HCT116 (cell line): ENCODE data around the gene CLEC20A.

Experiments
- EZH2 ChIP-seq: fragments of 200-600 bp; sonication (generic); IDR thresholded peaks from 2 replicates; pipeline ENCODE4 v1.6.1; 2017; ENCODE audit warnings: antibody characterized with exemption, mixed run types
- EZH2phosphoT487 ChIP-seq: fragments of 200-600 bp; IDR thresholded peaks from 2 replicates; pipeline ENCODE4 v1.6.1; 2018; ENCODE audit warnings: antibody characterized with exemption, borderline replicate concordance
- POLR2A ChIP-seq: IDR thresholded peaks from 2 replicates; pipeline ENCODE4 v1.7.0; 2011; ENCODE audit warnings: borderline replicate concordance; ENCODE audit not compliant: insufficient read depth, insufficient read length; ENCODE audit errors: extremely low read depth
- RAD21 ChIP-seq: IDR thresholded peaks from 2 replicates; pipeline ENCODE4 v1.6.1; 2012; ENCODE audit warnings: low read depth, mild to moderate bottlenecking
- SP1 ChIP-seq: IDR thresholded peaks from 2 replicates; pipeline ENCODE4 v1.6.1; 2012; ENCODE audit warnings: low read depth
- ZNF274 ChIP-seq: fragments of 200-500 bp; sonication (Bioruptor generic); IDR thresholded peaks from 2 replicates; pipeline ENCODE4 v1.6.1; 2014; ENCODE audit warnings: mild to moderate bottlenecking, low read depth, low read length, inconsistent platforms
- TF ChIP-seq, protein P1 (sequence below), 3 experiments: fragments of 200-600 bp in 1 of 3; sonication (generic) in 1 of 3; IDR thresholded peaks in 2 of 3; conservative IDR thresholded peaks in 1 of 3; 2 replicates each; pipeline ENCODE4 v1.5.1; 2012 to 2017; ENCODE audit warnings: low read depth in 2 of 3, low read length in 2 of 3, antibody characterized with exemption in 1 of 3, borderline replicate concordance in 1 of 3, control low read depth in 1 of 3, mild to moderate bottlenecking in 1 of 3, mixed read lengths in 1 of 3, mixed run types in 1 of 3, moderate library complexity in 1 of 3; ENCODE audit not compliant: insufficient read depth in 1 of 3
- TF ChIP-seq, protein P2 (sequence below): IDR thresholded peaks from 2 replicates; pipeline ENCODE4 v1.6.1; 2012; ENCODE audit warnings: low read depth
- TF ChIP-seq, protein P3 (sequence below): IDR thresholded peaks from 2 replicates; pipeline ENCODE4 v1.6.1; 2012

DNA sequence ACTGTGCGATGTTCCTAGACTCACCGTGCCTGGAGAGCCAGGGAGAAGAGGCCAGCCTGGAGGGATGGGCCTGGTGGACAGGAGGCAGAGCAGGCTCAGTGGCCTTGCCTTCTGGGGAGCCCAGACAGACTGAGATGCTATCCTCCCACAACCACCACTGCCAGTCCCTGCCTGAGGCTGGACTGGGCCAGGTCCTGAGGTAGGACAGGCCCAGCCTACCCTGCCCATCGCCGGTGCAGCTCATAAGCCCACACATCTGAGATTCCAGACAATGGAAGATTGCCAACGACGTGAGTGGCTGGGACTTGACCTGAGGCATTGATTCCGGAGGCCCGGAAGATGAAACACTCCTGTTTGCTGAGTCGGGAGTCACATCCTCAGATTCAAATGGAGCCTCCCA, 5.8 kb downstream of the CLEC20A start:
- TF ChIP-seq, protein P1, sequence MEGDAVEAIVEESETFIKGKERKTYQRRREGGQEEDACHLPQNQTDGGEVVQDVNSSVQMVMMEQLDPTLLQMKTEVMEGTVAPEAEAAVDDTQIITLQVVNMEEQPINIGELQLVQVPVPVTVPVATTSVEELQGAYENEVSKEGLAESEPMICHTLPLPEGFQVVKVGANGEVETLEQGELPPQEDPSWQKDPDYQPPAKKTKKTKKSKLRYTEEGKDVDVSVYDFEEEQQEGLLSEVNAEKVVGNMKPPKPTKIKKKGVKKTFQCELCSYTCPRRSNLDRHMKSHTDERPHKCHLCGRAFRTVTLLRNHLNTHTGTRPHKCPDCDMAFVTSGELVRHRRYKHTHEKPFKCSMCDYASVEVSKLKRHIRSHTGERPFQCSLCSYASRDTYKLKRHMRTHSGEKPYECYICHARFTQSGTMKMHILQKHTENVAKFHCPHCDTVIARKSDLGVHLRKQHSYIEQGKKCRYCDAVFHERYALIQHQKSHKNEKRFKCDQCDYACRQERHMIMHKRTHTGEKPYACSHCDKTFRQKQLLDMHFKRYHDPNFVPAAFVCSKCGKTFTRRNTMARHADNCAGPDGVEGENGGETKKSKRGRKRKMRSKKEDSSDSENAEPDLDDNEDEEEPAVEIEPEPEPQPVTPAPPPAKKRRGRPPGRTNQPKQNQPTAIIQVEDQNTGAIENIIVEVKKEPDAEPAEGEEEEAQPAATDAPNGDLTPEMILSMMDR (IDR thresholded peaks at IDR 0.05 in 2 of 3, conservative IDR thresholded peaks at IDR 0.05 in 1 of 3; ENCODE audit: borderline replicate concordance in 1 of 3, insufficient read depth in 1 of 3, low read depth in 2 of 3, low read length in 2 of 3) = no peak
- TF ChIP-seq EZH2 (no peak), ZNF274 (no peak), POLR2A (no peak), EZH2phosphoT487 (no peak), RAD21 (no peak), SP1 (no peak)
- TF ChIP-seq, protein P2, sequence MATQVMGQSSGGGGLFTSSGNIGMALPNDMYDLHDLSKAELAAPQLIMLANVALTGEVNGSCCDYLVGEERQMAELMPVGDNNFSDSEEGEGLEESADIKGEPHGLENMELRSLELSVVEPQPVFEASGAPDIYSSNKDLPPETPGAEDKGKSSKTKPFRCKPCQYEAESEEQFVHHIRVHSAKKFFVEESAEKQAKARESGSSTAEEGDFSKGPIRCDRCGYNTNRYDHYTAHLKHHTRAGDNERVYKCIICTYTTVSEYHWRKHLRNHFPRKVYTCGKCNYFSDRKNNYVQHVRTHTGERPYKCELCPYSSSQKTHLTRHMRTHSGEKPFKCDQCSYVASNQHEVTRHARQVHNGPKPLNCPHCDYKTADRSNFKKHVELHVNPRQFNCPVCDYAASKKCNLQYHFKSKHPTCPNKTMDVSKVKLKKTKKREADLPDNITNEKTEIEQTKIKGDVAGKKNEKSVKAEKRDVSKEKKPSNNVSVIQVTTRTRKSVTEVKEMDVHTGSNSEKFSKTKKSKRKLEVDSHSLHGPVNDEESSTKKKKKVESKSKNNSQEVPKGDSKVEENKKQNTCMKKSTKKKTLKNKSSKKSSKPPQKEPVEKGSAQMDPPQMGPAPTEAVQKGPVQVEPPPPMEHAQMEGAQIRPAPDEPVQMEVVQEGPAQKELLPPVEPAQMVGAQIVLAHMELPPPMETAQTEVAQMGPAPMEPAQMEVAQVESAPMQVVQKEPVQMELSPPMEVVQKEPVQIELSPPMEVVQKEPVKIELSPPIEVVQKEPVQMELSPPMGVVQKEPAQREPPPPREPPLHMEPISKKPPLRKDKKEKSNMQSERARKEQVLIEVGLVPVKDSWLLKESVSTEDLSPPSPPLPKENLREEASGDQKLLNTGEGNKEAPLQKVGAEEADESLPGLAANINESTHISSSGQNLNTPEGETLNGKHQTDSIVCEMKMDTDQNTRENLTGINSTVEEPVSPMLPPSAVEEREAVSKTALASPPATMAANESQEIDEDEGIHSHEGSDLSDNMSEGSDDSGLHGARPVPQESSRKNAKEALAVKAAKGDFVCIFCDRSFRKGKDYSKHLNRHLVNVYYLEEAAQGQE = no peak
- TF ChIP-seq, protein P3, sequence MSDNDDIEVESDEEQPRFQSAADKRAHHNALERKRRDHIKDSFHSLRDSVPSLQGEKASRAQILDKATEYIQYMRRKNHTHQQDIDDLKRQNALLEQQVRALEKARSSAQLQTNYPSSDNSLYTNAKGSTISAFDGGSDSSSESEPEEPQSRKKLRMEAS = no peak
